GM12892 (cell line): ENCODE data around the gene PDE7B.

Source experiments
- POLR2A ChIP-seq: IDR thresholded peaks from 2 replicates; pipeline ENCODE4 v1.6.1; 2011; ENCODE audit warnings: low read depth, low read length, control low read depth
- POLR2AphosphoS5 ChIP-seq: IDR thresholded peaks from 2 replicates; pipeline ENCODE4 v1.6.1; 2011; ENCODE audit warnings: low read depth, low read length, control low read depth

GRCh38 chr6:135880066-135880972 is 28.8 kb downstream of the PDE7B start:
- no peak for TF ChIP-seq POLR2A
- TF ChIP-seq POLR2AphosphoS5 = no peak
